ENCODE results near the gene NUP210.

DNA sequence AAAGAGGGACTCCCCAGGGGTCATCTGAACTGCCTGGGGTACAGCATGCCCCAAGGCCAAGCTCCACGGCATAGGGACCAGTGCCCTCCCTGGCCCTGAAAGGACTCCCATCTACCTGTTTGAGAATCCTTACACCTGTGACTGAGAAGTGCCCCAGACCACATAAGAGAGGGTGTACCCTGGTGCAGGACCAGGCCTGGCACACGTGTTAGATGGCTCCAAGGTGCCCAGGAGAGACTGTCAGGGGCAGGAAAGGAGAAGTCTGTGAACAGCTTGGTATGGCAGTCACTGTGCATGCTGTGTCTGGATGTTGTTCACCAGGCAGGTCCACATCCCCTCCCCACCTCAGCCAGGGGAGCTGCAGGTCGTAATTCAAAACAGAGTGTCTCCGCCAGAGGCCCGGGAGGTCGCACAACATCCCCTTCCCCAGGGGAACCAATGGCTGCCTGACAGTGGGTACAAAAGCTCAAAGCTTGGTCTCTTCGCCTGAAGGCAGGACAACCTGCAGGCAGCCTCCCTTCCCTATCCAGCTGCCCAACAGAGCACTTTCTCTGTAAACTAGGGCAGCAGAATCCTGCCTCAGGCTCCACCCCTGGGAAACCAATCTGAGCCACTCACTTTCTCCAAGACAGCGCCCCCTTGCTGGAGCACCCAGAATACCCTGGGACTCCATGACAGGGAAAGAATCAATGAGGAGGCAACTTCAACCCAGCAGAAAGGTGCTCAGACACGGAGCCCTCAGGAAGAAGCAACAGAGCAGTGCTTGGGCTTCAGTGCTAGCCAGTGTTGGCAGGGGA, 3.9 kb downstream of the NUP210 start:
- TF ChIP-seq CTCF (conservative IDR thresholded peaks at IDR 0.05; ENCODE audit: low read length) (peak; percentile 72), EZH2phosphoT487 (IDR thresholded peaks at IDR 0.05; ENCODE audit: borderline replicate concordance) (no peak)
